Calu3 (cell line): ENCODE results near the gene MINDY3. TPM values are rescaled to one million over a fixed set of nuclear protein-coding genes. Genes with fewer than 3 reads are reported as not detected.

Experiments
- BruUV-seq: library from RNA; stranded (reverse); fragments of 400-500 nt; replicated peaks from 2 replicates; lab custom pipeline; 2021; lab: Mats Ljungman, UMichigan
- CTCF ChIA-PET: fragments of 300-600 bp; sonication (Branson Sonifier 250); formaldehyde crosslinking; loops from one replicate; lab custom pipeline; 2022; ENCODE audit warnings: antibody characterized with exemption; lab: Charles Lee
- DNase-seq: peaks from one replicate; pipeline ENCODE4 v3.0.0; 2022
- H3K27ac Mint-ChIP-seq: one replicate; pipeline ENCODE4 v1.8.0; 2022; ENCODE audit warnings: mixed read lengths; ENCODE audit not compliant: unreplicated experiment
- H3K27me3 Mint-ChIP-seq: one replicate; pipeline ENCODE4 v1.8.0; 2022; ENCODE audit warnings: mixed read lengths; ENCODE audit not compliant: unreplicated experiment
- H3K36me3 Mint-ChIP-seq: one replicate; pipeline ENCODE4 v1.8.0; 2022; ENCODE audit warnings: mild to moderate bottlenecking, moderate library complexity, mixed read lengths; ENCODE audit not compliant: insufficient read depth, unreplicated experiment
- H3K4me1 Mint-ChIP-seq: one replicate; pipeline ENCODE4 v1.8.0; 2022; ENCODE audit warnings: mild to moderate bottlenecking, low read depth, mixed read lengths; ENCODE audit not compliant: unreplicated experiment
- H3K4me3 Mint-ChIP-seq: one replicate; pipeline ENCODE4 v1.8.0; 2022; ENCODE audit warnings: mild to moderate bottlenecking, low read depth, moderate library complexity, mixed read lengths; ENCODE audit not compliant: unreplicated experiment
- H3K9me3 Mint-ChIP-seq: one replicate; pipeline ENCODE4 v1.8.0; 2022; ENCODE audit warnings: low read depth, mixed read lengths; ENCODE audit not compliant: unreplicated experiment
- CTCF ChIP-seq: fragments of 200-600 bp; IDR thresholded peaks from one replicate; pipeline ENCODE4 v1.8.0; 2022; ENCODE audit warnings: antibody characterized with exemption; ENCODE audit not compliant: unreplicated experiment
- intact Hi-C: fragments of 100-400 bp; cut with micrococcal nuclease; formaldehyde crosslinking; loops from one replicate; pipeline ENCODE4 v1.10.0; 2022; ENCODE audit not compliant: unreplicated experiment
- total RNA-seq: library from RNA; stranded (reverse); gene quantifications from 2 replicates; pipeline ENCODE4 v1.2.3, GENCODE V29; 2022

MINDY3 gene
- total RNA-seq, 1 experiment from 2014 or later = 17.8 TPM

GRCh38 chr10:15842556-15843169, 17.6 kb downstream of the MINDY3 start:
- no TSS peak for BruUV-seq
- TF ChIP-seq CTCF = no peak
- Mint-ChIP-seq H3K27ac (no peak overlapping the region), H3K4me1 (no peaks in the 10 kb centered on the region), H3K9me3 (no peaks in the 10 kb centered on the region), H3K4me3 (no peak overlapping the region), H3K27me3 (no peaks in the 10 kb centered on the region), H3K36me3 (no peaks in the 10 kb centered on the region)
- no peak for DNase-seq
- intact Hi-C loops = no loop called here
- CTCF ChIA-PET = interaction anchor here (0.6 kb wide), 3 partner anchors 9 to 601 kb away, joined by 3 read pairs; no protein-coding TSS in a partner anchor

- TF ChIP-seq CTCF = no peak
- Mint-ChIP-seq H3K9me3 (no peaks in the 10 kb centered on the region), H3K27ac (no peak overlapping the region), H3K27me3 (no peaks in the 10 kb centered on the region), H3K4me1 (no peaks in the 10 kb centered on the region), H3K36me3 (no peaks in the 10 kb centered on the region), H3K4me3 (no peak overlapping the region)
- CTCF ChIA-PET = no interaction called here
- no TSS peak for BruUV-seq
- intact Hi-C loops = no loop called here
- no peak for DNase-seq
These were observed 18.6 kb downstream of the MINDY3 start for GRCh38 chr10:15841696-15842095.

GRCh38 chr10:15836807-15837206, 23.5 kb downstream of the MINDY3 start:
- no TSS peak for BruUV-seq
- CTCF ChIA-PET = no interaction called here
- Mint-ChIP-seq H3K27ac (no peak overlapping the region), H3K4me3 (no peak overlapping the region), H3K27me3 (no peaks in the 10 kb centered on the region), H3K4me1 (no peaks in the 10 kb centered on the region), H3K36me3 (no peaks in the 10 kb centered on the region), H3K9me3 (no peaks in the 10 kb centered on the region)
- intact Hi-C loops = no loop called here
- DNase-seq = no peak
- no peak for TF ChIP-seq CTCF

GRCh38 chr10:15829495-15829894, 30.8 kb downstream of the MINDY3 start:
- no peak for DNase-seq
- no peaks in the 10 kb centered on the region for H3K9me3 Mint-ChIP-seq
- H3K36me3 Mint-ChIP-seq = no peaks in the 10 kb centered on the region
- TF ChIP-seq CTCF = no peak
- no TSS peak for BruUV-seq
- intact Hi-C loops = no loop called here
- CTCF ChIA-PET = interaction anchor here (0.6 kb wide), 1 partner anchor 1555 kb away, joined by 3 read pairs; no protein-coding TSS in a partner anchor
- H3K27ac Mint-ChIP-seq = no peak overlapping the region
- no peaks in the 10 kb centered on the region for H3K4me1 Mint-ChIP-seq
- no peak overlapping the region for H3K4me3 Mint-ChIP-seq
- H3K27me3 Mint-ChIP-seq = no peaks in the 10 kb centered on the region
